GM12878 (cell line): ENCODE results near the gene GMDS. TPM values are rescaled to one million over a fixed set of nuclear protein-coding genes. Genes with fewer than 3 reads are reported as not detected.
A peak's percentile ranks its signal among the peaks of the same experiment; 100 is the strongest.

Experiments
- CBX3 ChIP-seq: fragments of 200-600 bp; sonication (generic); IDR thresholded peaks from 2 replicates; pipeline ENCODE4 v1.6.1; 2016; ENCODE audit warnings: low read depth, borderline replicate concordance
- CBX5 ChIP-seq: sonication (generic); IDR thresholded peaks from 2 replicates; pipeline ENCODE4 v1.6.1; 2016; ENCODE audit warnings: low read depth, moderate library complexity, mild to moderate bottlenecking, inconsistent platforms
- E2F8 ChIP-seq: fragments of 450-650 bp; IDR thresholded peaks from 2 replicates; pipeline ENCODE4 v1.6.1; 2018; ENCODE audit warnings: mild to moderate bottlenecking, low read depth, moderate library complexity; ENCODE audit not compliant: partially characterized antibody
- GABPA ChIP-seq: IDR thresholded peaks from 2 replicates; pipeline ENCODE4 v1.6.1; 2014; ENCODE audit warnings: antibody characterized with exemption, low read depth, mild to moderate bottlenecking, inconsistent platforms
- IKZF1 ChIP-seq: fragments of 450-650 bp; conservative IDR thresholded peaks from 2 replicates; pipeline ENCODE4 v1.6.1; 2017; ENCODE audit warnings: antibody characterized with exemption, mild to moderate bottlenecking
- LARP7 ChIP-seq: fragments of 450-650 bp; IDR thresholded peaks from 2 replicates; pipeline ENCODE4 v1.6.1; 2017; ENCODE audit warnings: mild to moderate bottlenecking
- NRF1 ChIP-seq: conservative IDR thresholded peaks from 2 replicates; pipeline ENCODE4 v1.6.1; 2011; ENCODE audit warnings: mild to moderate bottlenecking, low read depth, low read length, improper control_type of control experiment
- PML ChIP-seq: IDR thresholded peaks from 2 replicates; pipeline ENCODE4 v1.6.1; 2012; ENCODE audit warnings: low read length, inconsistent platforms
- POLR2A ChIP-seq: IDR thresholded peaks from 2 replicates; pipeline ENCODE4 v1.6.1; 2011; ENCODE audit warnings: low read depth, mild to moderate bottlenecking, low read length
- RAD51 ChIP-seq: fragments of 450-650 bp; IDR thresholded peaks from 2 replicates; pipeline ENCODE4 v1.6.1; 2016; ENCODE audit warnings: moderate library complexity, mild to moderate bottlenecking, inconsistent platforms
- SIN3A ChIP-seq: IDR thresholded peaks from 2 replicates; pipeline ENCODE4 v1.6.1; 2012; ENCODE audit warnings: low read depth, low read length, improper control_type of control experiment
- SMAD1 ChIP-seq: fragments of 450-650 bp; IDR thresholded peaks from 2 replicates; pipeline ENCODE4 v1.6.1; 2018; ENCODE audit warnings: mild to moderate bottlenecking, low read depth; ENCODE audit not compliant: partially characterized antibody
- SMARCA5 ChIP-seq: fragments of 450-650 bp; IDR thresholded peaks from 2 replicates; pipeline ENCODE4 v1.6.1; 2017; ENCODE audit warnings: mild to moderate bottlenecking
- STAT1 ChIP-seq: fragments of 450-650 bp; conservative IDR thresholded peaks from 2 replicates; pipeline ENCODE4 v1.6.1; 2014; ENCODE audit warnings: antibody characterized with exemption, mild to moderate bottlenecking
- ZNF24 ChIP-seq: fragments of 450-650 bp; IDR thresholded peaks from 2 replicates; pipeline ENCODE4 v1.6.1; 2017; ENCODE audit warnings: antibody characterized with exemption, mild to moderate bottlenecking
- ZNF687 ChIP-seq: fragments of 450-650 bp; IDR thresholded peaks from 2 replicates; pipeline ENCODE4 v1.6.1; 2017; ENCODE audit warnings: mild to moderate bottlenecking, moderate library complexity
- polyA plus RNA-seq, 11 experiments: library from polyadenylated mRNA; depleted of rRNA in 4 of 11; unstranded in 6 of 11; stranded (reverse) in 5 of 11; fragments of >200 nt; fragmentation: Nextera tagmentation in 4 of 11; fragmentation: Illumina TruSeq in 1 of 11; extraction: Ambion mirVana in 4 of 11; extraction: Trizol in 1 of 11; gene quantifications; 1 replicate in 1 of 11; 2 replicates in 10 of 11; pipeline versions ENCODE4 v1.2.1 to v1.2.3, GENCODE V29; 2011 to 2016; ENCODE audit warnings: inconsistent platforms in 2 of 11, missing spikeins in 2 of 11, low read depth in 1 of 11
- total RNA-seq, 4 experiments: library from RNA; depleted of rRNA in 3 of 4; stranded (reverse); fragments of >200 nt in 3 of 4; fragmentation: Illumina TruSeq in 1 of 4; extraction: Trizol in 1 of 4; gene quantifications; 2 replicates each; pipeline versions ENCODE4 v1.2.1 to v1.2.3, GENCODE V29; 2013 to 2021
- TF ChIP-seq, protein P1 (sequence below): IDR thresholded peaks from 2 replicates; pipeline ENCODE4 v1.6.1; 2012; ENCODE audit warnings: improper control_type of control experiment, low read depth, low read length; ENCODE audit not compliant: insufficient replicate concordance
- TF ChIP-seq, protein P2 (sequence below): IDR thresholded peaks from 2 replicates; pipeline ENCODE4 v1.6.1; 2012; ENCODE audit warnings: low read depth, low read length, improper control_type of control experiment
- TF ChIP-seq, protein P3 (sequence below): IDR thresholded peaks from 2 replicates; pipeline ENCODE4 v1.6.1; 2011; ENCODE audit warnings: mild to moderate bottlenecking, low read depth, low read length, moderate library complexity; ENCODE audit not compliant: insufficient replicate concordance

Gene GMDS
- total and polyA plus RNA-seq, 10 of the 15 experiments (the other 5 are each of a cell fraction or from before 2014, with no cell fraction given): 0.61 to 53.8 (median 29.3) TPM

DNA sequence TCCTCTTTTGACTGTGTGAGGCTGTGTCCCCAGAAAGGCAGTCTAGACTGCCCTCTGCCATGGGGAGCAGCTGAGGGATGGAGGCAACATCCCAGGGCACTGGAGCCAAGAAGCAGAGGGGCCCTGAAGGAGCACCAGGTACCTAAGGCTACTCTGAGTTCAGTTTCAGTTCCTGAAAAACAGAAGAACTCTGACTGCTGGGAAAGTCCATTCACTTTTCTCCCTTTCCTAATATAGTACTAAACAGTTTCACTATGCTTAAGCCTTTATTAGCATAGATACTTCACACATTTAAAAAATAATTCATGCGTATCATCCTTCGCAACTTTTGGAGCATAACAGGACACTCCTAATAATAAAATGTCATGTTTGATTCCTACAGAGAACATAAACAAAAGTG is 505.7 kb downstream of the GMDS start (continued):
- TF ChIP-seq, protein P1, sequence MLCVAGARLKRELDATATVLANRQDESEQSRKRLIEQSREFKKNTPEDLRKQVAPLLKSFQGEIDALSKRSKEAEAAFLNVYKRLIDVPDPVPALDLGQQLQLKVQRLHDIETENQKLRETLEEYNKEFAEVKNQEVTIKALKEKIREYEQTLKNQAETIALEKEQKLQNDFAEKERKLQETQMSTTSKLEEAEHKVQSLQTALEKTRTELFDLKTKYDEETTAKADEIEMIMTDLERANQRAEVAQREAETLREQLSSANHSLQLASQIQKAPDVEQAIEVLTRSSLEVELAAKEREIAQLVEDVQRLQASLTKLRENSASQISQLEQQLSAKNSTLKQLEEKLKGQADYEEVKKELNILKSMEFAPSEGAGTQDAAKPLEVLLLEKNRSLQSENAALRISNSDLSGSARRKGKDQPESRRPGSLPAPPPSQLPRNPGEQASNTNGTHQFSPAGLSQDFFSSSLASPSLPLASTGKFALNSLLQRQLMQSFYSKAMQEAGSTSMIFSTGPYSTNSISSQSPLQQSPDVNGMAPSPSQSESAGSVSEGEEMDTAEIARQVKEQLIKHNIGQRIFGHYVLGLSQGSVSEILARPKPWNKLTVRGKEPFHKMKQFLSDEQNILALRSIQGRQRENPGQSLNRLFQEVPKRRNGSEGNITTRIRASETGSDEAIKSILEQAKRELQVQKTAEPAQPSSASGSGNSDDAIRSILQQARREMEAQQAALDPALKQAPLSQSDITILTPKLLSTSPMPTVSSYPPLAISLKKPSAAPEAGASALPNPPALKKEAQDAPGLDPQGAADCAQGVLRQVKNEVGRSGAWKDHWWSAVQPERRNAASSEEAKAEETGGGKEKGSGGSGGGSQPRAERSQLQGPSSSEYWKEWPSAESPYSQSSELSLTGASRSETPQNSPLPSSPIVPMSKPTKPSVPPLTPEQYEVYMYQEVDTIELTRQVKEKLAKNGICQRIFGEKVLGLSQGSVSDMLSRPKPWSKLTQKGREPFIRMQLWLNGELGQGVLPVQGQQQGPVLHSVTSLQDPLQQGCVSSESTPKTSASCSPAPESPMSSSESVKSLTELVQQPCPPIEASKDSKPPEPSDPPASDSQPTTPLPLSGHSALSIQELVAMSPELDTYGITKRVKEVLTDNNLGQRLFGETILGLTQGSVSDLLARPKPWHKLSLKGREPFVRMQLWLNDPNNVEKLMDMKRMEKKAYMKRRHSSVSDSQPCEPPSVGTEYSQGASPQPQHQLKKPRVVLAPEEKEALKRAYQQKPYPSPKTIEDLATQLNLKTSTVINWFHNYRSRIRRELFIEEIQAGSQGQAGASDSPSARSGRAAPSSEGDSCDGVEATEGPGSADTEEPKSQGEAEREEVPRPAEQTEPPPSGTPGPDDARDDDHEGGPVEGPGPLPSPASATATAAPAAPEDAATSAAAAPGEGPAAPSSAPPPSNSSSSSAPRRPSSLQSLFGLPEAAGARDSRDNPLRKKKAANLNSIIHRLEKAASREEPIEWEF: peak; percentile 78
- TF ChIP-seq RAD51 (no peak), STAT1 (no peak), LARP7 (no peak), CBX5 (peak; percentile 49; the same call in 1 of the 2 replicates), SMARCA5 (no peak), NRF1 (no peak), GABPA (0 out of 2 replicates have a peak, but pooled peaks have one; percentile 40), SMAD1 (no peak), ZNF24 (peak; percentile 78), E2F8 (no peak), PML (no peak), SIN3A (no peak), IKZF1 (peak; percentile 93), POLR2A (no peak), ZNF687 (no peak), CBX3 (no peak)
- TF ChIP-seq, protein P2, sequence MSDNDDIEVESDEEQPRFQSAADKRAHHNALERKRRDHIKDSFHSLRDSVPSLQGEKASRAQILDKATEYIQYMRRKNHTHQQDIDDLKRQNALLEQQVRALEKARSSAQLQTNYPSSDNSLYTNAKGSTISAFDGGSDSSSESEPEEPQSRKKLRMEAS: no peak
- TF ChIP-seq, protein P3, sequence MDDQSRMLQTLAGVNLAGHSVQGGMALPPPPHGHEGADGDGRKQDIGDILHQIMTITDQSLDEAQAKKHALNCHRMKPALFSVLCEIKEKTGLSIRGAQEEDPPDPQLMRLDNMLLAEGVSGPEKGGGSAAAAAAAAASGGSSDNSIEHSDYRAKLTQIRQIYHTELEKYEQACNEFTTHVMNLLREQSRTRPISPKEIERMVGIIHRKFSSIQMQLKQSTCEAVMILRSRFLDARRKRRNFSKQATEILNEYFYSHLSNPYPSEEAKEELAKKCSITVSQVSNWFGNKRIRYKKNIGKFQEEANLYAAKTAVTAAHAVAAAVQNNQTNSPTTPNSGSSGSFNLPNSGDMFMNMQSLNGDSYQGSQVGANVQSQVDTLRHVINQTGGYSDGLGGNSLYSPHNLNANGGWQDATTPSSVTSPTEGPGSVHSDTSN: no peak
